Left ventricle myocardium inferior (tissue), 1 donor: ENCODE data around the gene TSBP1. TPM values are rescaled to one million over a fixed set of nuclear protein-coding genes. Genes with fewer than 3 reads are reported as not detected.

Experiments
- DNase-seq: peaks from one replicate; pipeline ENCODE4 v3.0.0-alpha.2; 2020
- H3K27ac ChIP-seq: fragments of 200-600 bp; replicated peaks from 2 replicates; pipeline ENCODE4 v1.8.0; 2021
- H3K27me3 ChIP-seq: fragments of 200-600 bp; 2 replicates; pipeline ENCODE4 v1.8.0; 2021; ENCODE audit warnings: low read depth
- H3K36me3 ChIP-seq: fragments of 200-600 bp; 2 replicates; pipeline ENCODE4 v1.8.0; 2021
- H3K4me1 ChIP-seq: fragments of 200-600 bp; 2 replicates; pipeline ENCODE4 v1.8.0; 2021
- H3K4me3 ChIP-seq: fragments of 200-600 bp; 2 replicates; pipeline ENCODE4 v1.8.0; 2021; ENCODE audit warnings: mild to moderate bottlenecking, moderate library complexity
- H3K9me3 ChIP-seq: fragments of 200-600 bp; replicated peaks from 2 replicates; pipeline ENCODE4 v1.8.0; 2021
- intact Hi-C: fragments of 100-400 bp; cut with micrococcal nuclease; formaldehyde crosslinking; loops from one replicate; pipeline ENCODE4 v1.11.0; 2022
- total RNA-seq: library from RNA; stranded (reverse); fragmentation: NEBNext Ultra II Directional; extraction: Animal tissue kit (Norgen Biotek cat#: 25700); gene quantifications from one replicate; pipeline ENCODE4 v1.2.1, GENCODE V29; 2021
- TF ChIP-seq, protein P1 (sequence below): fragments of 200-600 bp; IDR thresholded peaks from 2 replicates; pipeline ENCODE4 v1.8.0; 2021; ENCODE audit warnings: antibody characterized with exemption, mild to moderate bottlenecking, borderline replicate concordance
- donor health status: DM: no; HTN: yes; CAD: no; lungs with severe emphysema.

The TSBP1 gene
- total RNA-seq, 1 donor from 2014 or later: not detected

DNA sequence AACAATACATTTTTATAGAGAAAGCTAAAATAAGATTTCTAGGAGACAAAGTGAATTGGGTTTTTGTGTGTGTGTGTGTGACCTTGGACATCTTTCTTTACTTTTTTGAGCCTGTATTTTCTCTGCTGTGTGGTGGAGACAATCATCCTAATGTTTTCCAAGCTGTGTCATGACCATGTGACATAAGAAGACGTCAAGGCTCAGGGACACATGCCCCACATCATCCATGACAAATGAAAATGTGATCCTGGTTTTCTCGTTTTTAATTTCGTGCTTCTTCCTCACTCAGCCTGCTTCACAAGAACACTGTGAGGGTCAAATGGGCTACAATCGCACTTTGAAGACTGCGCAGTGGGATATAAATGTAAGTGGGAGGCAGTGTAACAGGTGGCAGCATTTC lies 39.2 kb upstream of the TSBP1 start:
- TF ChIP-seq, protein P1, sequence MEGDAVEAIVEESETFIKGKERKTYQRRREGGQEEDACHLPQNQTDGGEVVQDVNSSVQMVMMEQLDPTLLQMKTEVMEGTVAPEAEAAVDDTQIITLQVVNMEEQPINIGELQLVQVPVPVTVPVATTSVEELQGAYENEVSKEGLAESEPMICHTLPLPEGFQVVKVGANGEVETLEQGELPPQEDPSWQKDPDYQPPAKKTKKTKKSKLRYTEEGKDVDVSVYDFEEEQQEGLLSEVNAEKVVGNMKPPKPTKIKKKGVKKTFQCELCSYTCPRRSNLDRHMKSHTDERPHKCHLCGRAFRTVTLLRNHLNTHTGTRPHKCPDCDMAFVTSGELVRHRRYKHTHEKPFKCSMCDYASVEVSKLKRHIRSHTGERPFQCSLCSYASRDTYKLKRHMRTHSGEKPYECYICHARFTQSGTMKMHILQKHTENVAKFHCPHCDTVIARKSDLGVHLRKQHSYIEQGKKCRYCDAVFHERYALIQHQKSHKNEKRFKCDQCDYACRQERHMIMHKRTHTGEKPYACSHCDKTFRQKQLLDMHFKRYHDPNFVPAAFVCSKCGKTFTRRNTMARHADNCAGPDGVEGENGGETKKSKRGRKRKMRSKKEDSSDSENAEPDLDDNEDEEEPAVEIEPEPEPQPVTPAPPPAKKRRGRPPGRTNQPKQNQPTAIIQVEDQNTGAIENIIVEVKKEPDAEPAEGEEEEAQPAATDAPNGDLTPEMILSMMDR: no peak
- no peak overlapping the region for H3K27ac ChIP-seq
- no peak overlapping the region for H3K4me3 ChIP-seq
- intact Hi-C loops: loop anchor here (5.0 kb wide), 1 partner anchor 376 kb away; no protein-coding TSS in a partner anchor
- H3K4me1 ChIP-seq: peaks cover 5% of the 10 kb centered on the region
- H3K9me3 ChIP-seq: no peaks in the 10 kb centered on the region
- no peaks in the 10 kb centered on the region for H3K36me3 ChIP-seq
- H3K27me3 ChIP-seq: peaks cover 84% of the 10 kb centered on the region
- no peak for DNase-seq

DNA sequence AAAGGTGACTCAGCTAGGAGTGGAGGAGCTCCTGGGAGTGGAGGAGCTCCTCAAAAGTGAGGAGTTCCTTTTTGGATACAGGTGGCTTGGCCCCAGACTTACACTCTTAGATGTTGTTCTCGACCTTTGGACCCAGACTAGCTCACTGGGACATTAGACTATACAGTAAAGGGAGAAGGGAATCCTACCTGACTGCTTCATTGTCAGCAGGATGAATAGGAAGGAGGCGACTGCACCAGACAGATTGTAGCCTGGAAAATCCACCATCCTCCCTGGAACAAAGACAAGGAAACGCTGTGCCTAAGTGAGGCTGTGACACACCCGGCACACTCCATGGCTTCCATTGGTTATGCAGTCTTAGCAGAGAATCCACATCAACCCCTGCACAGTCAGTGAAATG lies 35.2 kb upstream of the TSBP1 start, which contains the start of gene BTNL2:
BTNL2 (minus strand) TSS at position 325 of the 400 bp plus-strand sequence; CDS start at position 267, 58 bp downstream.
- H3K27me3 ChIP-seq: peaks cover 85% of the 10 kb centered on the region
- intact Hi-C loops: no loop called here
- no peak within 1 kb of the TSS for H3K27ac ChIP-seq
- no peaks in the 10 kb centered on the region for H3K36me3 ChIP-seq
- H3K4me3 ChIP-seq: no peak within 1 kb of the TSS
- no peak for DNase-seq
- TF ChIP-seq, protein P1: no peak
- H3K4me1 ChIP-seq: no peaks in the 10 kb centered on the region
- H3K9me3 ChIP-seq: no peaks in the 10 kb centered on the region

DNA sequence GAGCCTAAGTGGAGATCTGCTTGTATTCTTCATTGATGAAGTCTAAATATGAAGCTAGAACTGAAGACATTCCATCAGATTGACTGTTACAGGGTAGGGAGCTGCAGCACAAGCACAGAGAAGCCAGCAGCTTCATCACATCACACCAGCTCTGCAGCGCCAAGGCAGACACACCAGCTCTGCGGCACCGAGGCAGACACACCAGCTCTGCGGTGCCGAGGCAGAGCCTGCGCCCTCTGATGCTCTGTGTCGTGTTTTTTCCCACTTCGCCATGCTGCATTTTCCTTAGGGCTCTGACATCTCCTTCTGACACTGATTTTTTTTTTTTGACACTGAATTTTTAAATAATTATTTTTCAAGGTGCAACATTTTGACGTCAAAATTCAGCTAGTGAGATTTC lies 34.5 kb upstream of the TSBP1 start:
- peaks cover 82% of the 10 kb centered on the region for H3K27me3 ChIP-seq
- intact Hi-C loops: no loop called here
- no peaks in the 10 kb centered on the region for H3K36me3 ChIP-seq
- no peaks in the 10 kb centered on the region for H3K9me3 ChIP-seq
- no peak for DNase-seq
- H3K4me1 ChIP-seq: no peaks in the 10 kb centered on the region
- TF ChIP-seq, protein P1: no peak
- no peak overlapping the region for H3K4me3 ChIP-seq
- no peak overlapping the region for H3K27ac ChIP-seq

DNA sequence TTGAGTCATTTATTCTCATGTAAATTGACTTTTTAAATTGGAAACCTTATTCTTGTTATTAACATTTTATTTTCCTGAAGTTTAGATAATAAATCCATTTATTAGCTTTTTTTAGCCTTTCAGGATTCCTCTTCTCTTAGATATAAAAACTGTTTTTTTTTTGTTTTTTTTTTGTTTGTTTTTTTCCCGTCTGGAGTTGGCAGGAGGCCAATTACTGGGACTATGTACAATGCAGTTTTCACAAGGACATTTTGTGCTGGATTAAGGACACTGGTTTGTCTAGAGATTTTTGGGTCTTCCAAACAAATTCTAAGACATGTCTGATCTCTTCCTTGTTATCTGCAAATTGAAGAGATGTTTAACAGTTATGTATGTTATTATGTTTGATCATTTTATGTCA lies 34.0 kb upstream of the TSBP1 start:
- Histone ChIP-seq H3K9me3 (no peaks in the 10 kb centered on the region), H3K4me1 (no peaks in the 10 kb centered on the region), H3K4me3 (no peak overlapping the region), H3K27ac (no peak overlapping the region), H3K36me3 (no peaks in the 10 kb centered on the region), H3K27me3 (peaks cover 80% of the 10 kb centered on the region)
- DNase-seq: no peak
- intact Hi-C loops: no loop called here
- TF ChIP-seq, protein P1: no peak

DNA sequence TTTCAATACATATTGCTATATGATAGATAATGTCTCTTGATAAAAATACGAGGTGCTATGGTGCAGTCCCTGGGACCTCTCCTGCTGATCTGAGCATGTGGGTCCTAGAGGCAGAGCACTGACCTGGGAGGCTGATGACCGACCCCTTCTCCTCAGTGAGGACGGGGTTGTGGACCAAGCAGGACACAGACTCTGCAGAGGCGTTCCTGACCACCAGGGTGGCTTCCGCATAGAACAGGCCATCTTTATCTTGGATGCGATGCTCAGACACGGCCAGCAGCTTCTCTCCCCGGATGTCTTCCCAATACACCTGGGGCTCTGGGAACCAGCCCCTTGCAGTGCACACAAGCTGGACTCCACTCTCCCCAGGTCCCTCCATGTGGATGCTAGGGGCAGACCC lies 31.1 kb upstream of the TSBP1 start:
- H3K36me3 ChIP-seq: no peaks in the 10 kb centered on the region
- no peak overlapping the region for H3K4me3 ChIP-seq
- DNase-seq: no peak
- peaks cover 77% of the 10 kb centered on the region for H3K27me3 ChIP-seq
- intact Hi-C loops: no loop called here
- TF ChIP-seq, protein P1: no peak
- H3K9me3 ChIP-seq: no peaks in the 10 kb centered on the region
- H3K27ac ChIP-seq: no peak overlapping the region
- no peaks in the 10 kb centered on the region for H3K4me1 ChIP-seq
